Progenitor cell of endocrine pancreas (in vitro differentiated cells): ENCODE data around the gene FNDC3B. TPM values are rescaled to one million over a fixed set of nuclear protein-coding genes. Genes with fewer than 3 reads are reported as not detected.

ENCODE experiments used
- DNase-seq: peaks from one replicate; pipeline ENCODE4 v3.0.0; 2021; ENCODE audit warnings: low spot score; ENCODE audit not compliant: unreplicated experiment
- H3K27ac Mint-ChIP-seq: 2 replicates; pipeline ENCODE4 v1.8.0; 2021; ENCODE audit warnings: mild to moderate bottlenecking, moderate library complexity, mixed read lengths
- H3K27me3 Mint-ChIP-seq: 2 replicates; pipeline ENCODE4 v1.8.0; 2021; ENCODE audit warnings: mixed read lengths
- H3K36me3 Mint-ChIP-seq: 2 replicates; pipeline ENCODE4 v1.8.0; 2022; ENCODE audit warnings: mixed read lengths; ENCODE audit not compliant: insufficient read depth
- H3K4me1 Mint-ChIP-seq: 2 replicates; pipeline ENCODE4 v1.8.0; 2021; ENCODE audit warnings: low read depth, mixed read lengths
- H3K4me3 Mint-ChIP-seq: 2 replicates; pipeline ENCODE4 v1.8.0; 2021; ENCODE audit warnings: low read depth, mild to moderate bottlenecking, moderate library complexity, mixed read lengths
- H3K9me3 Mint-ChIP-seq: 2 replicates; pipeline ENCODE4 v1.8.0; 2021; ENCODE audit warnings: low read depth, mixed read lengths
- CTCF ChIP-seq: fragments of 200-600 bp; sonication (generic); IDR thresholded peaks from one replicate; pipeline ENCODE4 v1.5.0; 2021; ENCODE audit warnings: antibody characterized with exemption, mild to moderate bottlenecking; ENCODE audit not compliant: unreplicated experiment
- total RNA-seq: library from RNA; stranded (reverse); gene quantifications from 2 replicates; pipeline ENCODE4 v1.2.1, GENCODE V29; 2021

The FNDC3B gene
- total RNA-seq, 1 donor from 2014 or later = 158 TPM

GRCh38 chr3:172078721-172079120 lies 39.3 kb downstream of the FNDC3B start:
- H3K27me3 Mint-ChIP-seq = no peaks in the 10 kb centered on the region
- no peak for TF ChIP-seq CTCF
- peak overlapping the region; percentile 67 for H3K27ac Mint-ChIP-seq
- peaks cover 5% of the 10 kb centered on the region for H3K9me3 Mint-ChIP-seq
- no peak for DNase-seq
- no peak overlapping the region for H3K4me3 Mint-ChIP-seq
- H3K36me3 Mint-ChIP-seq = peaks cover 17% of the 10 kb centered on the region
- H3K4me1 Mint-ChIP-seq = peaks cover 67% of the 10 kb centered on the region

- no peak overlapping the region for H3K4me3 Mint-ChIP-seq
- no peak for DNase-seq
- H3K36me3 Mint-ChIP-seq = peaks cover 20% of the 10 kb centered on the region
- peaks cover 60% of the 10 kb centered on the region for H3K4me1 Mint-ChIP-seq
- H3K27ac Mint-ChIP-seq = peak overlapping the region; percentile 67
- peaks cover 5% of the 10 kb centered on the region for H3K9me3 Mint-ChIP-seq
- no peak for TF ChIP-seq CTCF
- H3K27me3 Mint-ChIP-seq = no peaks in the 10 kb centered on the region
Observed at GRCh38 chr3:172079326-172079976, 40.1 kb downstream of the FNDC3B start.

- no peaks in the 10 kb centered on the region for H3K27me3 Mint-ChIP-seq
- H3K4me1 Mint-ChIP-seq = peaks cover 54% of the 10 kb centered on the region
- H3K4me3 Mint-ChIP-seq = no peak overlapping the region
- peaks cover 25% of the 10 kb centered on the region for H3K36me3 Mint-ChIP-seq
- no peak for DNase-seq
- no peak for TF ChIP-seq CTCF
- H3K9me3 Mint-ChIP-seq = peaks cover 5% of the 10 kb centered on the region
- H3K27ac Mint-ChIP-seq = peak overlapping the region; percentile 85
Observed at GRCh38 chr3:172080503-172080902, 41.1 kb downstream of the FNDC3B start.

GRCh38 chr3:172082269-172082668 lies 42.9 kb downstream of the FNDC3B start:
- TF ChIP-seq CTCF = no peak
- Mint-ChIP-seq H3K4me1 (peaks cover 47% of the 10 kb centered on the region), H3K9me3 (peaks cover 5% of the 10 kb centered on the region), H3K4me3 (no peak overlapping the region), H3K36me3 (peaks cover 26% of the 10 kb centered on the region), H3K27ac (peak overlapping the region; percentile 53), H3K27me3 (no peaks in the 10 kb centered on the region)
- DNase-seq = no peak

- peaks cover 26% of the 10 kb centered on the region for H3K36me3 Mint-ChIP-seq
- DNase-seq = no peak
- no peaks in the 10 kb centered on the region for H3K27me3 Mint-ChIP-seq
Observed at GRCh38 chr3:172082820-172083513, 43.6 kb downstream of the FNDC3B start.

More at GRCh38 chr3:172082820-172083513, 43.6 kb downstream of the FNDC3B start:
- Mint-ChIP-seq H3K27ac (peak overlapping the region; percentile 53), H3K4me3 (no peak overlapping the region), H3K9me3 (peaks cover 5% of the 10 kb centered on the region), H3K4me1 (peaks cover 48% of the 10 kb centered on the region)
- no peak for TF ChIP-seq CTCF
